Endothelial cell of umbilical vein (primary cell): ENCODE data around the gene IPPK. TPM values are rescaled to one million over a fixed set of nuclear protein-coding genes. Genes with fewer than 3 reads are reported as not detected.

Source experiments
- BruUV-seq: library from RNA; stranded (reverse); fragments of 400-500 nt; replicated peaks from 2 replicates; lab custom pipeline; 2021; lab: Mats Ljungman, UMichigan
- CTCF ChIA-PET: fragments of 300-600, 350-600 bp; sonication (Branson Sonifier 250); formaldehyde crosslinking; loops from one replicate; lab custom pipeline; 2021; ENCODE audit warnings: antibody characterized with exemption, inconsistent platforms; lab: Charles Lee
- POLR2A ChIA-PET: fragments of 300-600, 350-600 bp; sonication (Branson Sonifier 250); formaldehyde crosslinking; loops from one replicate; lab custom pipeline; 2021; ENCODE audit warnings: antibody characterized with exemption, inconsistent platforms; lab: Charles Lee
- DNase-seq: peaks from one replicate; pipeline ENCODE4 v3.0.0-alpha.2; 2011; ENCODE audit warnings: low read depth, low spot score
- FAIRE-seq: peaks from 2 replicates; lab custom pipeline; 2011; peaks lifted over from hg19 to GRCh38; lab: Jason Lieb, UNC
- H2AFZ ChIP-seq: 2 replicates; pipeline ENCODE4 v1.6.0; 2012; ENCODE audit warnings: low read depth, low read length, control low read depth, inconsistent platforms
- H3K27ac ChIP-seq: 2 replicates; pipeline ENCODE4 v1.5.1; 2011; ENCODE audit warnings: low read depth, mild to moderate bottlenecking, control low read depth, low read length, moderate library complexity; ENCODE audit not compliant: insufficient read depth
- H3K27me3 ChIP-seq, 2 experiments: 2 replicates each; pipeline versions ENCODE4 v1.6.0 to v1.6.1; 2011; ENCODE audit warnings: low read length in 2 of 2, mixed read lengths in 1 of 2; ENCODE audit not compliant: control insufficient read depth in 2 of 2, insufficient read depth in 2 of 2
- H3K36me3 ChIP-seq, 2 experiments: 2 replicates in 1 of 2; 3 replicates in 1 of 2; pipeline ENCODE4 v1.5.1; 2011; ENCODE audit warnings: low read length in 2 of 2, mild to moderate bottlenecking in 1 of 2, moderate library complexity in 1 of 2; ENCODE audit not compliant: control insufficient read depth in 2 of 2, insufficient read depth in 2 of 2; ENCODE audit errors: extremely low read depth in 1 of 2
- H3K4me1 ChIP-seq: 3 replicates; pipeline ENCODE4 v1.5.1; 2011; ENCODE audit warnings: mild to moderate bottlenecking, low read length; ENCODE audit not compliant: control insufficient read depth, insufficient read depth; ENCODE audit errors: extremely low read depth
- H3K4me2 ChIP-seq: 2 replicates; pipeline ENCODE4 v1.6.1; 2011; ENCODE audit warnings: low read length, control low read depth, mixed read lengths; ENCODE audit not compliant: insufficient read depth
- H3K4me3 ChIP-seq, 3 experiments: fragments of 200-600 bp in 1 of 3; sonication (generic), shearing (Covaris generic) in 1 of 3; replicated peaks in 1 of 3; 2 replicates each; pipeline ENCODE4 v1.5.1; 2011 to 2016; ENCODE audit warnings: control low read depth in 3 of 3, low read length in 3 of 3, mild to moderate bottlenecking in 2 of 3, inconsistent platforms in 1 of 3, low read depth in 1 of 3, moderate library complexity in 1 of 3; ENCODE audit not compliant: insufficient read depth in 1 of 3
- H3K79me2 ChIP-seq: 2 replicates; pipeline ENCODE4 v1.6.0; 2012; ENCODE audit warnings: low read length, inconsistent platforms; ENCODE audit not compliant: control insufficient read depth, insufficient read depth
- H3K9ac ChIP-seq: replicated peaks from 2 replicates; pipeline ENCODE3; 2011; ENCODE audit warnings: low read length, control low read depth; ENCODE audit not compliant: insufficient read depth; ENCODE audit errors: extremely low read depth
- H3K9me1 ChIP-seq: replicated peaks from 3 replicates; pipeline ENCODE4 v1.6.0; 2011; ENCODE audit warnings: mild to moderate bottlenecking, low read length; ENCODE audit not compliant: control insufficient read depth, insufficient read depth; ENCODE audit errors: extremely low read depth
- H3K9me3 ChIP-seq: replicated peaks from 2 replicates; pipeline ENCODE4 v1.5.1; 2012; ENCODE audit warnings: low read length, inconsistent platforms; ENCODE audit not compliant: control insufficient read depth, insufficient read depth
- H4K20me1 ChIP-seq: replicated peaks from 2 replicates; pipeline ENCODE3; 2011; ENCODE audit warnings: mild to moderate bottlenecking, low read length; ENCODE audit not compliant: control insufficient read depth, insufficient read depth; ENCODE audit errors: extremely low read depth
- CTCF ChIP-seq, 2 donors: IDR thresholded peaks; 1 replicate in 1 of 2; 2 replicates in 1 of 2; pipeline ENCODE4 v1.5.1; 2011; ENCODE audit warnings: low read length in 2 of 2, mild to moderate bottlenecking in 2 of 2, moderate library complexity in 2 of 2, control low read depth in 1 of 2, inconsistent platforms in 1 of 2, low read depth in 1 of 2; ENCODE audit not compliant: insufficient read depth in 1 of 2; ENCODE audit errors: extremely low read depth in 1 of 2
- EZH2 ChIP-seq: IDR thresholded peaks from 2 replicates; pipeline ENCODE4 v1.6.1; 2012; ENCODE audit warnings: borderline replicate concordance, low read depth, mild to moderate bottlenecking, moderate library complexity, low read length, inconsistent platforms; ENCODE audit not compliant: severe bottlenecking
- FOS ChIP-seq: IDR thresholded peaks from 2 replicates; pipeline ENCODE4 v1.6.1; 2011; ENCODE audit warnings: mild to moderate bottlenecking, low read length, moderate library complexity, borderline replicate concordance; ENCODE audit not compliant: insufficient read depth
- GATA2 ChIP-seq: IDR thresholded peaks from 2 replicates; pipeline ENCODE4 v1.7.0; 2011; ENCODE audit warnings: low read depth, mild to moderate bottlenecking, moderate library complexity, mixed read lengths, low read length; ENCODE audit not compliant: insufficient read length, insufficient read depth
- JUN ChIP-seq: IDR thresholded peaks from 2 replicates; pipeline ENCODE4 v1.6.1; 2011; ENCODE audit warnings: borderline replicate concordance, low read depth; ENCODE audit not compliant: insufficient read length, insufficient read depth
- MAX ChIP-seq: IDR thresholded peaks from 2 replicates; pipeline ENCODE4 v1.6.1; 2011; ENCODE audit not compliant: insufficient read depth, insufficient read length
- MYC ChIP-seq: IDR thresholded peaks from one replicate; pipeline ENCODE4 v1.6.1; 2011; ENCODE audit warnings: mild to moderate bottlenecking, low read depth, low read length
- POLR2A ChIP-seq: IDR thresholded peaks from 2 replicates; pipeline ENCODE4 v1.6.1; 2012; ENCODE audit warnings: low read depth, mild to moderate bottlenecking, control low read depth, low read length
- POLR2AphosphoS5 ChIP-seq: IDR thresholded peaks from 2 replicates; pipeline ENCODE4 v1.6.1; 2012; ENCODE audit warnings: low read depth, mild to moderate bottlenecking, control low read depth, low read length, moderate library complexity; ENCODE audit not compliant: insufficient read depth
- dilution Hi-C: fragments of 300-500 bp; cut with MboI; formaldehyde crosslinking; loops from one replicate; pipeline ENCODE4 v1.15.0; 2019; ENCODE audit warnings: low sequenced_read_pairs; ENCODE audit not compliant: extremely low pct_ligation_motif_present
- intact Hi-C: fragments of 100-400 bp; cut with micrococcal nuclease; formaldehyde crosslinking; loops from one replicate; pipeline ENCODE4 v1.10.0; 2022
- polyA plus RNA-seq, 4 experiments: library from polyadenylated mRNA; depleted of rRNA in 3 of 4; stranded (reverse) in 3 of 4; unstranded in 1 of 4; fragments of >200 nt; gene quantifications; 2 replicates each; pipeline versions ENCODE4 v1.2.1 to v1.2.3, GENCODE V29; 2011 to 2012; ENCODE audit warnings: missing spikeins in 1 of 4
- total RNA-seq: library from RNA; stranded (reverse); gene quantifications from 2 replicates; pipeline ENCODE4 v1.2.3, GENCODE V29; 2021

IPPK gene
- total and polyA plus RNA-seq, 2 donors (not counting 3 experiments of a cell fraction or from before 2014, with no cell fraction given), result 14.0 to 28.0 TPM

- no TSS peak for BruUV-seq
- Histone ChIP-seq H3K9ac (no peak overlapping the region), H3K36me3 (peaks cover 0 to 4% of the 10 kb centered on the region in 2 experiments), H3K27ac (no peak overlapping the region), H3K9me1 (no peaks in the 10 kb centered on the region), H2AFZ (no peak overlapping the region), H3K9me3 (no peaks in the 10 kb centered on the region), H3K4me1 (peaks cover 11% of the 10 kb centered on the region), H3K4me2 (no peak overlapping the region), H3K79me2 (peaks cover 88% of the 10 kb centered on the region), H4K20me1 (peaks cover 4% of the 10 kb centered on the region), H3K4me3 (no peak overlapping the region), H3K27me3 (no peaks in the 10 kb centered on the region)
- TF ChIP-seq FOS (no peak), CTCF (IDR thresholded peaks at IDR 0.05; ENCODE audit: extremely low read depth in 1 of 2, insufficient read depth in 1 of 2, low read depth in 1 of 2, low read length in 2 of 2) (no peak), GATA2 (no peak), POLR2AphosphoS5 (no peak), EZH2 (no peak), MAX (no peak), MYC (no peak), JUN (no peak), POLR2A (no peak)
- FAIRE-seq, result no peak
- dilution Hi-C loops (no loop called here), intact Hi-C loops (no loop called here)
- no peak for DNase-seq
- POLR2A ChIA-PET, result no interaction called here
- CTCF ChIA-PET, result interaction anchor here (0.6 to 1.5 kb wide), 2 partner anchors 12 to 125 kb away, joined by 3 to 6 read pairs; no protein-coding TSS in a partner anchor
Measured at GRCh38 chr9:92665836-92666235, 4.1 kb downstream of the IPPK start.
